Testis (tissue), 3 donors: Measurements from ENCODE around the gene NEUROD2. TPM values are rescaled to one million over a fixed set of nuclear protein-coding genes. Genes with fewer than 3 reads are reported as not detected.

Experiments used
- DNase-seq: peaks from one replicate; pipeline ENCODE4 v3.0.0-alpha.2; 2019
- H3K27ac ChIP-seq, 2 donors: fragments of 200-600 bp; sonication (generic); one replicate each; pipeline ENCODE4 v1.5.1; 2019
- H3K27me3 ChIP-seq: fragments of 200-600 bp; sonication (generic); one replicate; pipeline ENCODE4 v1.5.1; 2019
- H3K36me3 ChIP-seq: fragments of 200-600 bp; sonication (generic); one replicate; pipeline ENCODE4 v1.5.1; 2017; ENCODE audit warnings: low read depth; ENCODE audit errors: missing control alignments
- H3K4me1 ChIP-seq: fragments of 200-600 bp; sonication (generic); one replicate; pipeline ENCODE4 v1.5.1; 2019
- H3K4me3 ChIP-seq, 2 donors: fragments of 200-600 bp; sonication (generic); one replicate each; pipeline ENCODE4 v1.5.1; 2017 to 2019
- H3K9me3 ChIP-seq: fragments of 200-600 bp; sonication (generic); one replicate; pipeline ENCODE4 v1.5.1; 2017
- POLR2A ChIP-seq: fragments of 450-650 bp; IDR thresholded peaks from one replicate; pipeline ENCODE4 v1.6.1; 2017; ENCODE audit warnings: antibody characterized with exemption, mild to moderate bottlenecking, moderate library complexity
- WGBS, 2 donors: methylation state at CpG; one replicate each; pipeline ENCODE4 v1.1.5; 2018; 5-methylcytosine and 5-hydroxymethylcytosine counted together
- intact Hi-C: fragments of 100-400 bp; cut with DNase I; formaldehyde crosslinking; loops from one replicate; pipeline ENCODE4 v1.15.1; 2023; ENCODE audit warnings: low total_unique reads
- polyA plus RNA-seq: library from polyadenylated mRNA; stranded (reverse); fragments of 350-450 nt; fragmentation: Illumina TruSeq; extraction: RNeasy Lipid Tissue Mini Kit (QIAGEN cat#74804); gene quantifications from one replicate; pipeline ENCODE4 v1.2.3, GENCODE V29; 2014; ENCODE audit warnings: low read depth, low replicate concordance; ENCODE audit not compliant: insufficient read depth
- total RNA-seq, 2 donors: library from RNA; depleted of rRNA; stranded (reverse); fragments of >200 nt; gene quantifications; one replicate each; pipeline ENCODE4 v1.2.3, GENCODE V29; 2016
- TF ChIP-seq, protein P1 (sequence below), 3 experiments: fragments of 450-650 bp in 2 of 3; fragments of 200-600 bp in 1 of 3; sonication (generic) in 1 of 3; IDR thresholded peaks; one replicate each; pipeline ENCODE4 v1.5.1; 2016 to 2019; ENCODE audit warnings: antibody characterized with exemption in 3 of 3, mild to moderate bottlenecking in 2 of 3, moderate library complexity in 1 of 3

The NEUROD2 gene
- total and polyA plus RNA-seq, 3 donors from 2014 or later = 0.19 TPM; not detected in 2

DNA sequence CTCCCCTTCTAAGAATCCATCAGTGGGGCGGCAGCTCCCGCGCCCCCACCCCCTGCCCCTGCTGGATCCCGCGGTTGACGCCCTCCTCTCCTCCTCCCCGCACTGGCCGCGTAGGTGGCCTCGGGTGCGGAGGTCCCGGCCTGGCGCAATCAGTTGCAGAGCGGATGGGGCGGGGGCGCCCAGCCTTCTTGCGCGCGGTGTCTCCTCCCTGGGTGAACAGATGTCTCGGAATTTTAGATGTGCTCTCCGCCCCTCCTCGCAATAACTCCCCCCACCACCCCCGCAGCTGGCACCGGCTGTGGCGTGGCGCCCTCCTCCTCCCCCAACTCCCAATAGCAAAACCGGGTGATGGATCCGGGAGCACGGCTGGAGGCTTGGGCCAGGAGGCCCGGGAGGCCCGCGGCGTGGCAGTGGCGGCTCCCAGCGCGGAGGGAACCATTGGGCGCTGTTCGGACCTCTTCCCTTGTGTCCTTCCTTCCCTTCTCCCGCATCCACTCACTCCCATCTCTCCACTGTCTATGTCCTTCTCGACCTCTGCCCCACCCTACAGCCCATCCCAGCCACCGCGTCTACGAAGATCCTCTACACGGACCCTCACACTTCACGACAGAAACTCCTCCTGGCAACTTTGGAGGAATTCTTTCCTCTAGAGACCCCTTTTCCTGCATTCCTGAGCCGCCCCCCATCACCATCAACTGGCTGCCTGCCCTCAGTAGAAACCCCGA, 11.0 kb downstream of the NEUROD2 start:
- no peak for DNase-seq
- Histone ChIP-seq H3K4me3 (no peak overlapping the region), H3K27me3 (no peaks in the 10 kb centered on the region), H3K36me3 (no peaks in the 10 kb centered on the region), H3K27ac (no peak overlapping the region), H3K4me1 (peaks cover 4% of the 10 kb centered on the region), H3K9me3 (no peaks in the 10 kb centered on the region)
- intact Hi-C loops = no loop called here
- 1 to 4% methylated on average over 33 to 47 of the region's 47 CpGs for WGBS, 2 donors
- no peak for TF ChIP-seq POLR2A
- TF ChIP-seq, protein P1, sequence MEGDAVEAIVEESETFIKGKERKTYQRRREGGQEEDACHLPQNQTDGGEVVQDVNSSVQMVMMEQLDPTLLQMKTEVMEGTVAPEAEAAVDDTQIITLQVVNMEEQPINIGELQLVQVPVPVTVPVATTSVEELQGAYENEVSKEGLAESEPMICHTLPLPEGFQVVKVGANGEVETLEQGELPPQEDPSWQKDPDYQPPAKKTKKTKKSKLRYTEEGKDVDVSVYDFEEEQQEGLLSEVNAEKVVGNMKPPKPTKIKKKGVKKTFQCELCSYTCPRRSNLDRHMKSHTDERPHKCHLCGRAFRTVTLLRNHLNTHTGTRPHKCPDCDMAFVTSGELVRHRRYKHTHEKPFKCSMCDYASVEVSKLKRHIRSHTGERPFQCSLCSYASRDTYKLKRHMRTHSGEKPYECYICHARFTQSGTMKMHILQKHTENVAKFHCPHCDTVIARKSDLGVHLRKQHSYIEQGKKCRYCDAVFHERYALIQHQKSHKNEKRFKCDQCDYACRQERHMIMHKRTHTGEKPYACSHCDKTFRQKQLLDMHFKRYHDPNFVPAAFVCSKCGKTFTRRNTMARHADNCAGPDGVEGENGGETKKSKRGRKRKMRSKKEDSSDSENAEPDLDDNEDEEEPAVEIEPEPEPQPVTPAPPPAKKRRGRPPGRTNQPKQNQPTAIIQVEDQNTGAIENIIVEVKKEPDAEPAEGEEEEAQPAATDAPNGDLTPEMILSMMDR (IDR thresholded peaks at IDR 0.05) = no peak

DNA sequence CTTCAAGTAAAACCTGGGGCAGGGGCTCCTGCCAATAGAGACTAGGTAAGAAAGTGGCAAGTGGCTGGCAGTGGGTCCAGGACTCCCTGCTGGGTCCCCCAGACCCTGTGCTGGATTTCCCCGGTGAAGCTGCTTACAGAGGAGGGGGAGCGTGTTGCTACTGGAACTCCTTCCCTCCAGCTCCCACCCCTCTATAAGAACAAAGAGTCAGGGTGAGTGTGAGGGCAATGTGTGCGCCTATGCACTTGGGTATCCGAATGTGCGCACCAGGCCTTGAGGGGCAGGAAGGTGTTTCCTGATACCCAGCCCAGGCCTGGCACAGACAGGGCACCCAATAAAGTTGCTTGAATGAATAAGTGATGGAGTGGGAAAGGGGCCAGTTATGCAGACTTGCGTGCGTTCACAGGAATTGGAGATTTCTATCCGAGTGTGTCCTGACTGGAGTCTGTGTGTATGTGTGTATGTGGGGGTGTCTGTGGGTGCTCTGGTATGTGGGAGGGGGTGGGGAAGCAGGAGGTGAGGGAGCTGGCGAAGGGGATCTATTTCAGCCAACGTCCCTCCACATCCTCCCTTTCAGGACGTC, 11.7 kb downstream of the NEUROD2 start:
- no peaks in the 10 kb centered on the region for H3K27me3 ChIP-seq
- WGBS, 2 donors = 20 to 24% methylated on average over 11 of the region's 11 CpGs
- intact Hi-C loops = no loop called here
- H3K4me3 ChIP-seq = no peak overlapping the region
- H3K36me3 ChIP-seq = no peaks in the 10 kb centered on the region
- no peak for DNase-seq
- no peak overlapping the region for H3K27ac ChIP-seq
- peaks cover 4% of the 10 kb centered on the region for H3K4me1 ChIP-seq
- H3K9me3 ChIP-seq = no peaks in the 10 kb centered on the region
- TF ChIP-seq POLR2A = no peak
- TF ChIP-seq, protein P1 (IDR thresholded peaks at IDR 0.05) = no peak

DNA sequence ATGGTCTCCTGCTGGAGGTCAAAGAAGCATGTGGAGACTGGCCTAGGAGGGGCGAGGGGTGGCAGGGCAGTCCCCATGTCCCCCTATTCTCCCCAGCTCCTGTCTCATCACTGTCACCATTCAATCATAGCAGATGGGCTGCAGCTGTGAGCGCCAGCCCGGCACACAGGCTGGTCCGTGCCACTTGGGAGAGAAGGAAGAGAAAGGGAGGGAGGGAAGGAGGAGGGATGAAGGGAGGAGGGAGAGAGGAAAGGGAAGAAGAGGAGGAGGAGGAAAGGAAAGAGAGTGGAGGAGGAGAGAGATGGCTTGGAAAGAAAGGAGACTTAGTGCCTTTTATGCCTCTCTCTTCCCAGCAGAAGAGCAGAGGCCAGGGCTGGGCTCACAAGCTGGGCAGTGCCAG, 12.4 kb downstream of the NEUROD2 start:
- Histone ChIP-seq H3K4me3 (no peak overlapping the region), H3K27me3 (no peaks in the 10 kb centered on the region), H3K4me1 (peaks cover 4% of the 10 kb centered on the region), H3K27ac (no peak overlapping the region), H3K36me3 (no peaks in the 10 kb centered on the region), H3K9me3 (no peaks in the 10 kb centered on the region)
- intact Hi-C loops = no loop called here
- TF ChIP-seq POLR2A = no peak
- TF ChIP-seq, protein P1 (IDR thresholded peaks at IDR 0.05) = no peak
- 40 to 41% methylated on average over 4 of the region's 4 CpGs for WGBS, 2 donors
- DNase-seq = no peak

DNA sequence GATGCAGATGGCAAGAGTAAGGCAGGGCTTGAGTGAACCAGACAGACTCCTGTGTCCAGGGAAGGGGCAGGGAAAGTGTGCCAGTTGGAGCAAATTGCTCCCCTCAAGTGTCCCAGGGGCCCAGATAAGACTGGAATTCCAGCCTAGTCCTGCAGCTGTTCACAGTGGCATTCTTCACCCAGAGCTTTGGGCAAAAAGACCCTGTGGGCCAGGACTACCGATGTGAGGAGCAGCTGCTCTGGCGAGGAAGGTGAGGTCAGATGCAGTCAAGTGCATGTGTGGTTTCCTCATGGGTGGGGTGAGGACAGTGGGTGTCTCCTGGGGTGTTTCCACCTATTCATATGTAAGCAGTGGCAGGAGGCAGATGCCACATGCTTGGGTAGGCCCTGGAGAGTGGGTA, 14.3 kb downstream of the NEUROD2 start:
- H3K4me1 ChIP-seq = no peaks in the 10 kb centered on the region
- H3K36me3 ChIP-seq = no peaks in the 10 kb centered on the region
- 80 to 100% methylated on average over 1 to 2 of the region's 2 CpGs for WGBS, 2 donors
- intact Hi-C loops = no loop called here
- no peaks in the 10 kb centered on the region for H3K27me3 ChIP-seq
- H3K4me3 ChIP-seq = no peak overlapping the region
- H3K9me3 ChIP-seq = no peaks in the 10 kb centered on the region
- no peak for DNase-seq
- no peak overlapping the region for H3K27ac ChIP-seq
- TF ChIP-seq POLR2A = no peak
- TF ChIP-seq, protein P1 (IDR thresholded peaks at IDR 0.05) = no peak
